Endothelial cell of hepatic sinusoid (primary cell): Measurements from ENCODE around the gene IL16.
"Not testable (repeated sequence)": the region's sequence is repeated elsewhere in the genome, so short reads cannot be mapped to it uniquely, and the experiment has no call there.

ENCODE experiments used
- in situ Hi-C: cut with HindIII; loops from 2 replicates; pipeline ENCODE4 v1.10.0; 2017; ENCODE audit warnings: low sequenced_read_pairs

Gene IL16

DNA sequence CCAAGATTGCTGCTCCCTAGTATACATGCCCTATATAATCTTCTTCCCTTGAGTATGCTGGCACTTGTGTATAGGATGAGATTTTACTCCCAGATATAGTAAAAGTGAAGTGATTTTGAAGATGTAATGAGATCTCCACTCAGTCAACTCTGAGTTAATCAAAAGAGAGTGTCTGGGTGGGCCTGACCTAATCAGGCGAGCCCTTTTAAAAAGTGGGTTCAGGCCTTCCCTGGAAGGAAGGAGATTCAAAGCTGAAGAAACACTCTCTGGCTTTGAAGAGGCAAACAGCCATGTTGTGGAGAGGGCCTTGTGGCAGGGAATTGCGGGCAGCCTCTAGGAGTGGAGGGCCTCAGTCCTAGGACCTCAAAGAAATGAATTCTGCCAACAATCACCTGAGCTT lies 132.8 kb downstream of the IL16 start:
- in situ Hi-C loops, result no loop called here

DNA sequence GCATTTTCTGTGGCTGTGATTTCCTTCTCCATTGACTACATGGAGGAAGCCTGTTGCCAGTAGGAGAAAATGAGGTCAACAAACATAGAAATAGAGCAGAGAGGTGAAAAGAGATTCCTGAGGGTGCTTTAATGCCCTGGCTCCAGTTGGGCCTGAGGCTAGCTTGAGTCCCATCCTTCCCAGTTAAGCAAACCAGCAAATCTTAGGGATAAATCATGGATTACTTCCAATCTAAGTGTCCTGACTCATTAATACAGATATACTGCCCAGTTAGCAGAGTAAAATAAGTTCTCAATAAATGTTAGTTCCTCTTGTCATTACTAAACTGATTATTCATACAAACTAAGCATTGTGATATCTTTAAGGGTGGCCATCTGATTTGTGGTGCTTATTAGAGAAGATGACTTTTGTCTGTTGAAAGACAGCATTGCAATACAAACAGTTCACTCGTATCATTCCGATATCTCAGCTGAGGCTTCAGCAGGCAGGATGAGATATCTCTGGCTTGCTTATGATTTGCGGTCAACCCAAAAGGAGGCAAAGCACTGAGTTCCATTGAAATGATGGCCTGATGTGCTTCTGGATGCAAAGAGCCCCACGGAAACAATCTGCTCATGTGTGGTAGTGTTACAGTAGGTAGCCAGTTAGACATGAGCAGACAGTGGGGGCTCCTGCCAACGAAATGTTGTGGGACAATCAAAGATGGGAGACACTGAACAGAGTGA lies 133.8 kb downstream of the IL16 start:
- in situ Hi-C loops, result no loop called here

- in situ Hi-C loops, result not testable (repeated sequence)
Observed at GRCh38 chr15:81331141-81331540, 134.5 kb downstream of the IL16 start.

DNA sequence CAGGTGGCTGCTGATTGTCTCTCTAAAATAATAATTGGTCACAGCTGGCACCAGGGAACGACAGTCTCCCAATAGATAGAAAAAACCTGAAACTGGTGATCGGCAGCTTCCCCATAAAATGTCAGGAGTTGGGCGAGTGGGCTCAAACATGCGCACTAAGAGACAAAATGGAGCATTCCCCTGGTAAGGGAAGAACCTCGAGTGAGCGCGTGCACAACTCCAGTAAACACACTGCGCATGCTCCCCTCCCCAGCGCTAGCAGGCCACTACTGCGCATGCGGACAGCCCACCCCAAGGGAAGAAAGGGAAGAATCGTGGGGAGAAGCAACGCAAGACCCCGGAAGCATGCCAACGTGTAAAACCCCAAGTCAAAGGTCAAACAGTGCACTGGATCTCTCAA lies 134.9 kb downstream of the IL16 start:
- in situ Hi-C loops, result no loop called here

GRCh38 chr15:81332326-81332725 lies 135.6 kb downstream of the IL16 start:
- in situ Hi-C loops, result no loop called here

- in situ Hi-C loops, result no loop called here
Observed at GRCh38 chr15:81333363-81333762, 136.7 kb downstream of the IL16 start.

- in situ Hi-C loops, result loop anchor here (5.0 kb wide), 1 partner anchor 38 kb away; no protein-coding TSS in a partner anchor
Observed at GRCh38 chr15:81334768-81335435, 138.2 kb downstream of the IL16 start.

DNA sequence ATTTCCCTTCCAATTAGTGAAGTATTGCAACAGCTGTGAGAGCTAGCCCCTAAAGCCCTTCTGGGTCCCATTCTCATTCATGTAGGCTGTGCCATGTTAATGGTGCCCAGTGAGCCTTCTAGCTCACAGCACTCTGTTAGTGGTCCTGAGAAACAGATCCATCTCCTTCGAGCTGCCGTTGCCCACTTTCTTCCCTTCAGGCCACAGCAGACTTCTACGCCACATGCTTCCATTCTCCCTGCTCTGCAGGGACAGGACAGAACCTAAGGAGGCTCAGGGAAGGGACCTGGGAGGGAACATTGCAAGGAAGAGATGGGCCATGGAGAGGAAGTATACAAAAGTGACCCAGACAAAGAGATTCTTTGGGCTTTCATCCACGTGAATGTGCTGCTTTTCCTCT lies 139.0 kb downstream of the IL16 start:
- in situ Hi-C loops, result loop anchor here (5.0 kb wide), 1 partner anchor 38 kb away; no protein-coding TSS in a partner anchor

GRCh38 chr15:81336568-81336967 lies 139.9 kb downstream of the IL16 start:
- in situ Hi-C loops, result loop anchor here (5.0 kb wide), 1 partner anchor 39 kb away; no protein-coding TSS in a partner anchor

GRCh38 chr15:81337241-81337640 lies 140.6 kb downstream of the IL16 start:
- in situ Hi-C loops, result loop anchor here (5.0 kb wide), 1 partner anchor 40 kb away; no protein-coding TSS in a partner anchor

DNA sequence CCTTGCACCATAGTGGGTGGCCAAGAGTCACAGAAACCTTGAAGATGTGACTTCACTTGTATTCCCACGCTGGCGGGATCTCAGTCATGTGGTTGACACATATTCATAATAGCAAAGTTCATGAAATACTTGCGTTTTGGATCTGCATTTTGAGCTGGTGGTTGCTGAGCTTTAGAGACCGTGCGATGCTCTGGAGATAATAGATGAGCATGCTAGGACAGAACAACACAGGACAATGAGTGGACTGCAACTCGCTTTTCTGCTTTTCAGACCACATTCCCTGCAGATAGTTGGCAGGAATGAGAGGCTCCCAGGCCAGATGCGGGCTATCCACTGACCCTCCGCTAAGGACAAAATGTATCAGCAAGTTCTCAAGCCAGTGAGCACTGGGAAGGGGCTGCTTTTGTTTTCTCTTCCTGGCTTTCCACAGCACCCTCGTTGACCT lies 141.1 kb downstream of the IL16 start:
- in situ Hi-C loops, result loop anchor here (5.0 kb wide), 1 partner anchor 40 kb away; no protein-coding TSS in a partner anchor

- in situ Hi-C loops, result loop anchor here (5.0 kb wide), 1 partner anchor 41 kb away; no protein-coding TSS in a partner anchor
Observed at GRCh38 chr15:81338170-81339007, 141.7 kb downstream of the IL16 start.

GRCh38 chr15:81339321-81339720 lies 142.6 kb downstream of the IL16 start:
- in situ Hi-C loops, result loop anchor here (5.0 kb wide), 1 partner anchor 42 kb away; no protein-coding TSS in a partner anchor

- in situ Hi-C loops, result loop anchor here (5.0 kb wide), 2 partner anchors 43 to 47 kb away; no protein-coding TSS in a partner anchor
Observed at GRCh38 chr15:81339851-81340250, 143.2 kb downstream of the IL16 start.

DNA sequence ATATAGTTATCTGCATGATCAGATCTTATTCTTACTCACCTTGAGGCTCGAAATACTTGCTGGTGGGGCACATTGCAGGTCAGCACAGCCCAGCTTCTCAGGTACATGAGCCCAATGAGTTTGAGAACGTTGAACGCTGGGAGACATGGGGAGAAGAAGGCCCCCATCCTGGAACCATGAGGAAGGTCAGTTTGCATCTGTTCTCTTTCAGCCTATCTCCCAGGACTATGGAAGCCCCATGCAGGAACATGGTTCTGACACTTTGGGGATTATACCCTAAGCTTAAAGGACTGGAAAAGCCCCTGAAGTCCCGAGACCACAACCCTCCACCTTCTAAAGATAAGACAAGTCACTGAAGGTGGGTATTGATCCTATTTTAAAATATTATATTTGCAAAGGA lies 144.7 kb downstream of the IL16 start:
- in situ Hi-C loops, result loop anchor here (5.0 kb wide), 1 partner anchor 46 kb away; no protein-coding TSS in a partner anchor

- in situ Hi-C loops, result loop anchor here (5.0 kb wide), 1 partner anchor 44 kb away; no protein-coding TSS in a partner anchor
Observed at GRCh38 chr15:81343371-81343770, 146.7 kb downstream of the IL16 start.

DNA sequence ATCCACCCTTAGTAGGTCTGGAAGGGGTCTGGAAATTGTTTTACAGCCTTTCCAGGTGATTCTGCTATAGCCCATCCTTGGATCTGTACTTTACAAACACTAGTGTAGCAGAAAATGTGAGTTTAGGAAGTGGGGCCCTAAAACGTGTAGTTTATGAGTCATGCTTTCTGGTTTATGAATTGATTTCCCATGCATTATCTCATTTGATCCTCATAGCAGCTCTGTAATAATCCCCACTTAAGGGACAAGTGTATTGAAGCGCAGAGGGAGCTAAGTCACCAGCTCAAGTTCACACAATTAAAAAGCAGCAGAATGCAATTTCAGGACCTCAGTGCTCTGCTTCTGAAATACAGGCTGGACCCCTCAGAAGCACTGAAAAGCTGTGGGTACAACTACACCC lies 149.9 kb downstream of the IL16 start:
- in situ Hi-C loops, result no loop called here

DNA sequence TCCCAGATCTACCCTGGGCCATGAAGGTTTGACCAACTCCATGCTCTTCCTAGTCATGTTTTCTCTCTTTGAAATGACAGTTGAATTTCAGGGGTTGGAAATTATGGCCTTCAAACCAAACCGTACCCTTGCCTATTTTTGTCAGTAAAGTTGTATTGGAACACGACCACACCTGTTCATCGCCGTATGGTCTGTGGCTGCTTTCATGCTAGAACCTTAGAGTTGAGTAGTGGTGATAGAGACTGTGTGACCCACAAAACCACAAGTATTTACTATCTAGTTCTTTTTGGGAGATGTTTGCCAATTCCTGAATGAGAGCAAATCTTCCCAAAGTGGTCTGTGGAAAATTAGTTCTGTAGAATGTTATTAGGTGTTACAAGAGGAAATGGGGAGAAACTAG lies 151.2 kb downstream of the IL16 start:
- in situ Hi-C loops, result no loop called here

DNA sequence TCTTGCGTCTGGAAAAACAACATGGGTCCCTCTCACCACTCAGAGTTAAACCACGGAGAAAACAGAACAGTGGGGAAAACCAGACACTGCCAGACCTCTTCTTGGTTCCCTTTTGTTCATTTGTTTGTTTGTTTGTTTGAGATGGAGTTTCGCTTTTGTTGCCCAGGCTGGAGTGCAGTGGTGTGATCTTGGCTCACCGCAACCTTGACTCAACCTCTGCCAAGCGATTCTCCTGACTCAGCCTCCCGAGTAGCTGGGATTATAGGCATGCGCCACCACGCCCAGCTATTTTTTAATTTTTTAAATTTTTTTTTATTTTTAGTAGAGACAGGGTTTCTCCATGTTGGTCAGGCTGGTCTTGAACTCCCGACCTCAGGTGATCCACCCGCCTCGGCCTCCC lies 152.0 kb downstream of the IL16 start:
- in situ Hi-C loops, result not testable (repeated sequence)

DNA sequence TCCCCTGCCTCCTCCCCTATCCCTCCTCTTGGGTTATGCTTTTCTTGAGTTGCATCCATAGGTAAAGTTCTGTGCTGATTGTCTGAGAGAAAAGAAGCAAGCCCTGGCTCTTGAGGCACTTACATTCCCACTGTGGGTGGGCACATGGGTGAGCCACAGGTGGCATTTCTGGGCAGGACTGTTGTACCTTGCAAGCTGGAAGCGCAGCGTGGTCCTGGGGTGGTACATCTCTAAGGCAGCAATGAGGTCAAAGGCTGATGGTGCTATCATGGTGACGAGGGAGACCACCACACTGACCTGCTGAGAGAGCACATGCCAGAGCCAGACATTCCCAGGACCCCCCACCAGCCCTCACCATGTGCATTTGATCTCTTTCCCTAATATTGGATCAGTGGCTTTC lies 152.6 kb downstream of the IL16 start:
- in situ Hi-C loops, result no loop called here

- in situ Hi-C loops, result no loop called here
Observed at GRCh38 chr15:81351651-81352050, 155.0 kb downstream of the IL16 start.
